Activated T-helper 1 cell treated with anti-CD3 and anti-CD28 coated beads, Interleukin-12 subunit alpha, Interleukin-12 subunit beta, Interleukin-2, Interleukin-4 antibody, amounts not matched to agents 30 ng/mL and 10 ng/mL and 1 ng/mL, durations not matched to agents 14 hours and 24 hours and 36 hours (primary cell): ENCODE data around the gene C3orf38. TPM values are rescaled to one million over a fixed set of nuclear protein-coding genes. Genes with fewer than 3 reads are reported as not detected.

Source experiments
- DNase-seq: peaks from one replicate; pipeline ENCODE4 v3.0.0; 2021; ENCODE audit warnings: low spot score
- H3K27ac Mint-ChIP-seq: one replicate; pipeline ENCODE4 v1.8.0; 2021; ENCODE audit warnings: mild to moderate bottlenecking, mixed read lengths
- H3K27me3 Mint-ChIP-seq: one replicate; pipeline ENCODE4 v1.8.0; 2022; ENCODE audit warnings: mild to moderate bottlenecking, moderate library complexity, mixed read lengths; ENCODE audit not compliant: insufficient read depth
- H3K36me3 Mint-ChIP-seq: one replicate; pipeline ENCODE4 v1.8.0; 2021; ENCODE audit warnings: low read depth, mixed read lengths
- H3K4me1 Mint-ChIP-seq: one replicate; pipeline ENCODE4 v1.8.0; 2021; ENCODE audit warnings: low read depth, mixed read lengths
- H3K4me3 Mint-ChIP-seq: one replicate; pipeline ENCODE4 v1.8.0; 2021; ENCODE audit warnings: mild to moderate bottlenecking, moderate library complexity, mixed read lengths
- H3K9me3 Mint-ChIP-seq: one replicate; pipeline ENCODE4 v1.8.0; 2021; ENCODE audit warnings: mixed read lengths
- intact Hi-C: fragments of 100-400 bp; cut with micrococcal nuclease; formaldehyde crosslinking; loops from one replicate; pipeline ENCODE4 v1.15.1; 2024
- total RNA-seq: library from RNA; stranded (reverse); gene quantifications from 2 replicates; pipeline ENCODE4 v1.2.3, GENCODE V29; 2022

Gene C3orf38
- total RNA-seq, 1 donor from 2014 or later, result 21.5 TPM

DNA sequence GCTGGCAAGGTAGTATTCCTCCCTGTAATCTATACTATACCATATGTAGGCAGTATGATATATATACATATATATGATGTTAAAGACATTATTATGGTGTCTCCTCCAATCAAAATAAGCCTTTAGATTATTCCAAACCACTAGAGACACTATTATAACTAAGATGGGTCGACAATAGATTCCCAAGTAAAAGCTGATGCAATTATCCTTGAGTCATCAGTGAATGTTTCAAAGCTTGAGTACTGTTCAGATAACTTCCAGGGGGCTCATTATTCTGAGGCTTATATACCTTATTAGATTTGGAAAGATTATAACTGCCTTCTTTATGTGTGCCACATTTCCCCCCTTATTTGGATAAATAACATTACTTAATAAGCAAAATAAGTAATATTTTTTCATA lies 11.9 kb upstream of the C3orf38 start:
- intact Hi-C loops, result no loop called here
- DNase-seq, result no peak
- Mint-ChIP-seq H3K36me3 (peaks cover 37% of the 10 kb centered on the region), H3K27me3 (no peaks in the 10 kb centered on the region), H3K9me3 (no peaks in the 10 kb centered on the region), H3K4me1 (peaks cover 5% of the 10 kb centered on the region), H3K27ac (no peak overlapping the region), H3K4me3 (no peak overlapping the region)

DNA sequence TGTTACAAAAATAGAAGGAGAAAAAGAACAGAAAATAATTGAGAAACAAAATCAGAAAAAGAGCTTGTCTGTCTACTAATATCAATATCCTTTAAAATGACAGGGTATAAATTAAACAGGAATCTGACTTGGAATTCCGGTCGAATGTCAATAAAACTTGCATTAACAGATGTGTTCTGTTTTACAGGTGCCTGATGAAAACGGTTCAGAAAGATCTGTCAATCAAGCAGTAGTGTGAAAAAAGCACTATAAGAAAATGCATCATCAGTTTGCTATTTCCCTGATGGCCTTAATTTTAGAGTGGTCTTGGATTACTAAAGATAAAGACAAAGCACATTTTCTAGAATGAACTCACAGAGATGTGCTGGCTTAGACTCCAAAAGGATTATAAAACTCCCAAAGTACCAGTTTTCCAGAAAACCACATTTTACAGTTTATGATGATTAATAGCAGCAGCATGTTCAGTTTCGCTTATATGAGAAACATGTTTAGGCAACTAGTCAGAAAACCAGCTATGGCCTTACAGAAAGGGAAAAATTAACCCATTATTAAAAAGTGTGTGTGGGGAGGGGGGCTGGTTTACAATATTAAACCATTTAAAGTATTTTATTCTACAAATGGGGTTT lies 8.2 kb upstream of the C3orf38 start:
- Mint-ChIP-seq H3K36me3 (peaks cover 30% of the 10 kb centered on the region), H3K27ac (no peak overlapping the region), H3K4me3 (no peak overlapping the region), H3K9me3 (no peaks in the 10 kb centered on the region), H3K27me3 (no peaks in the 10 kb centered on the region), H3K4me1 (no peaks in the 10 kb centered on the region)
- DNase-seq, result no peak
- intact Hi-C loops, result no loop called here

DNA sequence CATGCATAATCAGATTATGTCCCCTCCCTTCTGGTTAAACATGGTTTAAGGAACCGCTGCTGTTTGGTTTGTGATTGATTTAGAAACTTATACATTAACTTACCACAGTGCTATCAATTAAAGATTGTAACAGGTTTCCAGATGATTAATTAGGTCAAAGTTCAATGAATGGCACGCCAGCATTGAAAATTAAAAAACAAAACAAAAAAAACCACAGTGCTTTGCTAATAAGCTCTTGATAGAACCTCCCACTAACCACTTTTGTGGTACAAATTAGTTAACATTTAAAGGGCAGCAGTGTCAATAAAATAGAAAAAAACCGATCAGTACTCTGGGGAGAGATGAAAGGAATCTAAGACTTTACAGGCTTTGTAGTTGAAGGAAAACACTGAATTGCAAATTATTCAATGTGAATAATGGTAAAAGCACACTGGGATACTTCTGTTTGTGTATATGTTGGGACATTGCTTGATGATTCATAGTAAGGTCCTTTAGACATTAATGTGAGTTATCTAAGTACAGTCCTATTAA lies 7.6 kb upstream of the C3orf38 start:
- H3K36me3 Mint-ChIP-seq, result peaks cover 27% of the 10 kb centered on the region
- no peak overlapping the region for H3K4me3 Mint-ChIP-seq
- DNase-seq, result no peak
- H3K9me3 Mint-ChIP-seq, result no peaks in the 10 kb centered on the region
- no peak overlapping the region for H3K27ac Mint-ChIP-seq
- intact Hi-C loops, result no loop called here
- H3K27me3 Mint-ChIP-seq, result no peaks in the 10 kb centered on the region
- H3K4me1 Mint-ChIP-seq, result peaks cover 3% of the 10 kb centered on the region

DNA sequence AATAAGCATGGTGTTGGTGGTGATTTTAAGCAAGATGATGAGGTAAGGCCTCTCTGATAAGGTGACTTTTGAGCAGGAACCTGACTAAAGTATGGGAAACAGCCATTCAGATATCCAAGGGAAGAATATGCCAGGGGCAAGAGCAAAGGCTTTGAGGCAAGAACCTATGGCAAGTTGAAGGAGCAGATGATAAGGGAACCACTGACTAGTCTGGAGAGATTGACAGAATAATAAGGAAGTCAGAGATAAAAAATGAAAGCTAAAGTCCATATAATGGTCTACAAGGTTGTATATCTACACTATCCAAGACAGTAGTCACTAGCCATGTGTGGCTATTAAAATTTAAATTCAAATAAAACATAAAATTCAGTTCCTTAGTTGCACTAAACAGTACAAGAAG lies 2.5 kb upstream of the C3orf38 start:
- DNase-seq, result no peak
- Mint-ChIP-seq H3K36me3 (peaks cover 7% of the 10 kb centered on the region), H3K27ac (no peak overlapping the region), H3K27me3 (no peaks in the 10 kb centered on the region), H3K9me3 (no peaks in the 10 kb centered on the region), H3K4me1 (peaks cover 28% of the 10 kb centered on the region), H3K4me3 (no peak overlapping the region)
- intact Hi-C loops, result loop anchor here (5.0 kb wide), 1 partner anchor 920 kb away; the partner anchor contains the start of gene CHMP2B

DNA sequence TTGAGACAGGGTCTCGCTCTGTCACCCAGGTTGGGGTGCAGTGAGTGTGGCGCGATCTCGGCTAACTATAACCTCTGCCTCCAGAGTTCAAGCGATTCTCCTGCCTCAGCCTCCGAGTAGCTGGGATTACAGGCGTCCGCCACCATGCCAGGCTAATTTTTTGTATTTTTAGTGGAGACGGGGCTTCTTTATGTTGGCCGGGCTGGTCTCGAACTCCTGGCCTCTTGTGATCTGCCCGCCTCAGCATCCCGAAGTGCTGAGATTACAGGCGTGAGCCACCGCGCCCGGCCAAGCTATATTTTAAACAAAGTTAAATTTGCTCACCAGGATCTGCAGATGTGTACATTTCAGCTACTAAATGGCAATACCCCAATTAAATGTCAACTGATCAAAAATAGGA lies 1.1 kb upstream of the C3orf38 start:
- Mint-ChIP-seq H3K36me3 (peaks cover 8% of the 10 kb centered on the region), H3K27me3 (no peaks in the 10 kb centered on the region), H3K9me3 (no peaks in the 10 kb centered on the region), H3K4me1 (peaks cover 36% of the 10 kb centered on the region), H3K27ac (peak overlapping the region; percentile 98), H3K4me3 (peak overlapping the region; percentile 99)
- no peak for DNase-seq
- intact Hi-C loops, result loop anchor here (1.0 to 5.0 kb wide), 3 partner anchors 14 to 921 kb away; partner anchors contain the start of genes CGGBP1, CHMP2B and ZNF654

- DNase-seq, result no peak
- Mint-ChIP-seq H3K36me3 (peaks cover 8% of the 10 kb centered on the region), H3K4me1 (peaks cover 36% of the 10 kb centered on the region), H3K27ac (peak overlapping the region; percentile 98), H3K4me3 (peak overlapping the region; percentile 99), H3K27me3 (no peaks in the 10 kb centered on the region), H3K9me3 (no peaks in the 10 kb centered on the region)
- intact Hi-C loops, result loop anchor here (1.0 to 5.0 kb wide), 3 partner anchors 14 to 922 kb away; partner anchors contain the start of genes CGGBP1, CHMP2B and ZNF654
Observed at GRCh38 chr3:88149101-88149508, 654 bp upstream of the C3orf38 start.

GRCh38 chr3:88150371-88150770 lies 612 bp downstream of the C3orf38 start:
- Mint-ChIP-seq H3K36me3 (peaks cover 14% of the 10 kb centered on the region), H3K4me3 (peak overlapping the region; percentile 99), H3K4me1 (peaks cover 40% of the 10 kb centered on the region), H3K9me3 (no peaks in the 10 kb centered on the region), H3K27me3 (no peaks in the 10 kb centered on the region), H3K27ac (peak overlapping the region; percentile 99)
- intact Hi-C loops, result loop anchor here (2.0 to 5.0 kb wide), 2 partner anchors 38 to 878 kb away; no protein-coding TSS in a partner anchor
- DNase-seq, result no peak

DNA sequence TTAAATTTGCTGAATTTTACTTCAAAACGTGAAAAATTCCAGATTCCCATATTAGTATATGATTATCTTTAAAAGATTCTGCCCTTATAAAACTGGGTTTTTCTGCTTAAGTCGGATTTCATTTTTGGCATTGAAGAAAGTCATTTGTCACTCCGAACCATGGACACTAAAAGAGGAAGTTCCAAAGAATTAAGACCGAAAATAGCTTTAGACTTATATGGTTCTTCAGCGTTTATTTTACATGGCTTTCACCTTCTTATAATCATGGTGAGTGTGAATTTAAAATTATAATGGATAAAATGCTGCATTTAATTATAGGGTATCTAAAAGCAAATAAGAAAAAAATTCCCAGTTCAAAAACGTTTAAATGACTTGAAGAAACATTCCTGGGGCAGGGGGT lies 1.0 kb downstream of the C3orf38 start:
- Mint-ChIP-seq H3K9me3 (no peaks in the 10 kb centered on the region), H3K27me3 (no peaks in the 10 kb centered on the region), H3K36me3 (peaks cover 17% of the 10 kb centered on the region), H3K4me3 (peak overlapping the region; percentile 99), H3K4me1 (peaks cover 40% of the 10 kb centered on the region), H3K27ac (peak overlapping the region; percentile 99)
- intact Hi-C loops, result loop anchor here (1.0 to 5.0 kb wide), 3 partner anchors 29 to 879 kb away; no protein-coding TSS in a partner anchor
- no peak for DNase-seq

- no peak for DNase-seq
- Mint-ChIP-seq H3K9me3 (no peaks in the 10 kb centered on the region), H3K27ac (no peak overlapping the region), H3K4me1 (peaks cover 43% of the 10 kb centered on the region), H3K4me3 (peak overlapping the region; percentile 99), H3K27me3 (no peaks in the 10 kb centered on the region), H3K36me3 (peaks cover 23% of the 10 kb centered on the region)
- intact Hi-C loops, result loop anchor here (1.0 to 5.0 kb wide), 3 partner anchors 29 to 879 kb away; no protein-coding TSS in a partner anchor
Observed at GRCh38 chr3:88151358-88151757, 1.6 kb downstream of the C3orf38 start.

DNA sequence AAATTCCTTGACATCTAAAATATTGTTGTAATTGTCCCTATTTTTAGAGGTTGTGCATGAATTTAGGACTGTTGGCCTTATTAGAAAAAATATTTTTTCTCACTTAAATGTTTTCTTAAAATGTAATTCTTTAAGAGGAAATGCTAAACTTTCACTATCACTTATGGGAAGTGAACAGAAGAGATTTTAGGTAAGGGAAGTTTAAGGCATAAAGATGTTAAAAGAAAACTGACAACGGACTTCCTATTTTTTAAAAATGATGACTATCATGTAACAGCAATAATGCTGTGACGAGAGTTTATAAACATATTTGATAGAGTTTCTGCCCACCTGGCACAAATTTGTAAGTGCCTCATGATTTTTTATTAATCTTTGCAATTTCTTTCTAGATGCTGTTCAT lies 3.1 kb downstream of the C3orf38 start:
- Mint-ChIP-seq H3K9me3 (no peaks in the 10 kb centered on the region), H3K27ac (no peak overlapping the region), H3K36me3 (peaks cover 31% of the 10 kb centered on the region), H3K4me3 (peak overlapping the region; percentile 56), H3K27me3 (no peaks in the 10 kb centered on the region), H3K4me1 (peaks cover 48% of the 10 kb centered on the region)
- intact Hi-C loops, result loop anchor here (5.0 kb wide), 1 partner anchor 881 kb away; no protein-coding TSS in a partner anchor
- DNase-seq, result no peak

DNA sequence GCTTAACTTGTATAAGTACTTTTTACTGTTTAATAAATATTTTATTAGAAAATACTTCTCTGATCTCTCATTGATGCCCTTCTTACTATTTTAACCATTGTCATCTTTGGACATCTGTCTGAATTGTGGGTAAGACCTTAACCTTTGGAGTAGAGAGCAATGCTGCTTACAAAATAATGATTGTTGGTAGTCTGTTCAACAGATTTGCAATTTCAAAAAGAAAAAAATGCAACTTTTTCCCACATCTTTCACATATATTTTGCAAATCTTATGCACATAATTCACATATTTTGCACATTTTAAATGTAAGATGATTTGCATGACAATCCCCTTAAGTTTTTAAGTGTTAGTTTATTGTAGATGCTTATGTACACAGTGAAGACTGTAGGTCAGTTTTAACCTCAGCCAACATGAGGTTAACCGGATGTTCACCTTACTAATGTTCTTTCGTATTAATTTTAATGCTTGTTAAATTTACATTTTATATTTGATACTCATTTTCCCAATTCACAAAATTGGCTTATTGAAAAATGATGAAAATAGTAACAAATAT lies 16.7 kb downstream of the C3orf38 start:
- peaks cover 22% of the 10 kb centered on the region for H3K36me3 Mint-ChIP-seq
- H3K4me1 Mint-ChIP-seq, result peaks cover 5% of the 10 kb centered on the region
- H3K4me3 Mint-ChIP-seq, result no peak overlapping the region
- intact Hi-C loops, result no loop called here
- H3K27me3 Mint-ChIP-seq, result no peaks in the 10 kb centered on the region
- no peaks in the 10 kb centered on the region for H3K9me3 Mint-ChIP-seq
- no peak overlapping the region for H3K27ac Mint-ChIP-seq
- DNase-seq, result no peak

DNA sequence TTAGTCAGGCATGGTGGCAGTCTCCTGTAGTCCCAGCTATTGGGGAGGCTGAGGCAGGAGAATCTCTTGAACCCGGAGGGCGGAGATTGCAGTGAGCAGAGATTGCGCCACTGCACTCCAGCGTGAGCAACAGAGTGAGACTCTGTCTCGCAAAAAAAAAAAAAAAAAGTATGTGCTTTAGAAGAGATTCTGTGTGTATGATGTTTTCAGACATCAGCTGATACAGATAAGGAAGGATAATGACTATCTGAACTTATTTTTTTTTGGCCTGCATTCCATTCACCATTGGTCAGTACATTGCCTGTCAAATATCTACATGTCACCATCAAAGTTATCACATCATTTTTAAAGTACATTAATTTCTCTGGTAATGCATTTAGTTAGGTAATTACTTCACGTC lies 17.4 kb downstream of the C3orf38 start:
- no peaks in the 10 kb centered on the region for H3K9me3 Mint-ChIP-seq
- intact Hi-C loops, result no loop called here
- no peak overlapping the region for H3K27ac Mint-ChIP-seq
- H3K36me3 Mint-ChIP-seq, result peaks cover 19% of the 10 kb centered on the region
- peaks cover 5% of the 10 kb centered on the region for H3K4me1 Mint-ChIP-seq
- no peak for DNase-seq
- no peaks in the 10 kb centered on the region for H3K27me3 Mint-ChIP-seq
- no peak overlapping the region for H3K4me3 Mint-ChIP-seq

DNA sequence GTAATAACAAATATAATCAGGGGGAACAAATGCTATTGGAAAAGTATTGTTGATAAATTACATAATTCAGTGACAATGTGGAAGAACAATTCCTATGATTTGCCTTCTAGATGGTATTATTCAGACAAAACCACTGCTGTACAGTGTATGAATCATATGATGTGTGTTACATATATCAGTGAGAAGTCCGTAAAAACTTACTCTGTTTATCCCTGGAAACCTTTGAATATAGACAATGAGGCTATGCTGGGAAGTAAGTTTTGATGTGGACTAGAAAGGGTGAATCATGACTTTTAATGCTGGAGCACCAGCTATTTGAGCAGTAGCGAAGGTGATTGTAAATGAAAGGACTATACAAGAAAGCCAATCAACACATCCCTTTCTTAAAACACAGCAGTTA lies 17.9 kb downstream of the C3orf38 start:
- Mint-ChIP-seq H3K9me3 (no peaks in the 10 kb centered on the region), H3K27ac (no peak overlapping the region), H3K36me3 (peaks cover 16% of the 10 kb centered on the region), H3K4me1 (peaks cover 5% of the 10 kb centered on the region), H3K27me3 (no peaks in the 10 kb centered on the region), H3K4me3 (no peak overlapping the region)
- no peak for DNase-seq
- intact Hi-C loops, result no loop called here
